Panc1 (cell line): ENCODE measurements around the gene SPDYC.

Experiments used
- CTCF ChIP-seq: fragments of 450-650 bp; IDR thresholded peaks from 2 replicates; pipeline ENCODE4 v1.5.1; 2017; ENCODE audit warnings: mild to moderate bottlenecking
- POLR2AphosphoS5 ChIP-seq: IDR thresholded peaks from 2 replicates; pipeline ENCODE4 v1.6.1; 2012; ENCODE audit warnings: mild to moderate bottlenecking, low read depth, low read length, moderate library complexity

DNA sequence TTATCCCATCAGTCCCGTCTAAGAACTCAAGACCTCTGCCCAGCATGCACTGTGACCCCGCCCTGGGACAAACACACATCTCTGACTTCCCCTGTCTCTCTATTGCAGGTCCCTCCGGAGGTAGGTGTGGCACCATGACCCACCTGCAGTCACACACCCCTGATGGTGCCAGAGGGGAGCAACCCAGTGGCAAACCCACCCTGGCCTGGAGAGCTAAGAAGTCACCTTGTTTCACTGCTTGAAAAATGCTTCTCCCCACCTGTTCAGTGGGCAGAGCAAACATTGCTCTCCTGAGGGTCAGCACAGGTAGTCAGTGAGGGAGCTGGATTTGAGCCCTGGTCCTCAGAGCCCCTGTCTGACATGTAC, 35.6 kb downstream of the SPDYC start:
- TF ChIP-seq CTCF (no peak), POLR2AphosphoS5 (no peak)
